SK-N-SH (cell line): Measurements from ENCODE around the gene SH2B3. TPM values are rescaled to one million over a fixed set of nuclear protein-coding genes. Genes with fewer than 3 reads are reported as not detected.

ENCODE experiments used
- CTCF ChIA-PET: fragments of 300-600, 350-600 bp; formaldehyde crosslinking; extraction: SDS; loops from one replicate; lab custom pipeline; 2021; lab: Yijun Ruan, JAX
- POLR2A ChIA-PET: fragments of 350-600 bp; sonication (Branson Sonifier 250); formaldehyde crosslinking; extraction: SDS; loops from one replicate; lab custom pipeline; 2020; ENCODE audit warnings: antibody characterized with exemption, inconsistent platforms; lab: Yijun Ruan, JAX
- DNase-seq: peaks from one replicate; pipeline ENCODE4 v3.0.0; 2012
- H2AFZ ChIP-seq: fragments of 200-600 bp; sonication (generic); 2 replicates; pipeline ENCODE4 v1.8.1; 2016; ENCODE audit warnings: antibody characterized with exemption, mild to moderate bottlenecking, low read depth
- H3F3A ChIP-seq: fragments of 200-600 bp; sonication (generic); replicated peaks from 2 replicates; pipeline ENCODE3; 2016; ENCODE audit warnings: antibody characterized with exemption, mild to moderate bottlenecking; ENCODE audit not compliant: insufficient read depth
- H3K27ac ChIP-seq, 2 experiments: fragments of 200-500 bp in 1 of 2; fragments of 200-600 bp in 1 of 2; sonication (Bioruptor generic) in 1 of 2; sonication (generic), shearing (Covaris generic) in 1 of 2; 2 replicates each; pipeline versions ENCODE4 v1.5.1 to v1.6.1; 2014 to 2016; ENCODE audit warnings: low read depth in 2 of 2, inconsistent platforms in 1 of 2, low read length in 1 of 2, mild to moderate bottlenecking in 1 of 2, mixed read lengths in 1 of 2
- H3K27me3 ChIP-seq: fragments of 200-600 bp; sonication (generic), shearing (Covaris generic); 2 replicates; pipeline ENCODE4 v1.6.1; 2016; ENCODE audit warnings: mixed run types; ENCODE audit not compliant: insufficient read depth
- H3K36me3 ChIP-seq, 2 experiments: fragments of 200-500 bp in 1 of 2; fragments of 200-600 bp in 1 of 2; sonication (Bioruptor generic) in 1 of 2; sonication (generic) in 1 of 2; replicated peaks in 1 of 2; 2 replicates each; pipeline versions ENCODE3 to v1.5.1; 2014 to 2016; ENCODE audit warnings: low read length in 1 of 2, mild to moderate bottlenecking in 1 of 2; ENCODE audit not compliant: insufficient read depth in 2 of 2, control insufficient read depth in 1 of 2
- H3K4me1 ChIP-seq, 2 experiments: fragments of 200-500 bp in 1 of 2; fragments of 200-600 bp in 1 of 2; sonication (Bioruptor generic) in 1 of 2; sonication (generic), shearing (Covaris generic) in 1 of 2; 2 replicates each; pipeline versions ENCODE4 v1.5.1 to v1.6.1; 2014 to 2016; ENCODE audit warnings: low read depth in 1 of 2, low read length in 1 of 2, mixed run types in 1 of 2; ENCODE audit not compliant: insufficient read depth in 2 of 2, control insufficient read depth in 1 of 2
- H3K4me2 ChIP-seq: fragments of 200-600 bp; sonication (generic), shearing (Covaris generic); 2 replicates; pipeline ENCODE4 v1.6.1; 2017; ENCODE audit warnings: mixed run types
- H3K4me3 ChIP-seq, 2 experiments: fragments of 200-500 bp in 1 of 2; fragments of 200-600 bp in 1 of 2; sonication (Bioruptor generic) in 1 of 2; sonication (generic), shearing (Covaris generic) in 1 of 2; 2 replicates each; pipeline versions ENCODE4 v1.5.1 to v1.8.1; 2014 to 2016; ENCODE audit warnings: low read depth in 2 of 2, inconsistent platforms in 1 of 2, low read length in 1 of 2, mild to moderate bottlenecking in 1 of 2, mixed read lengths in 1 of 2, moderate library complexity in 1 of 2
- H3K79me2 ChIP-seq: fragments of 200-600 bp; sonication (generic); 2 replicates; pipeline ENCODE4 v1.8.1; 2017; ENCODE audit warnings: mild to moderate bottlenecking; ENCODE audit not compliant: insufficient read depth
- H3K9ac ChIP-seq: fragments of 200-600 bp; sonication (generic); 2 replicates; pipeline ENCODE4 v1.6.1; 2017; ENCODE audit warnings: mixed run types
- H3K9me2 ChIP-seq: fragments of 200-600 bp; sonication (generic); 2 replicates; pipeline ENCODE4 v1.6.1; 2017; ENCODE audit warnings: mixed run types
- H3K9me3 ChIP-seq: fragments of 200-600 bp; sonication (generic); 2 replicates; pipeline ENCODE4 v1.6.1; 2017; ENCODE audit warnings: mixed run types, mild to moderate bottlenecking, moderate library complexity
- H4K20me1 ChIP-seq: fragments of 200-600 bp; sonication (generic); 2 replicates; pipeline ENCODE4 v1.6.1; 2017; ENCODE audit warnings: mild to moderate bottlenecking, mixed run types; ENCODE audit not compliant: insufficient read depth
- ELF1 ChIP-seq: IDR thresholded peaks from 2 replicates; pipeline ENCODE4 v1.4.0; 2012
- FOSL2 ChIP-seq: IDR thresholded peaks from 2 replicates; pipeline ENCODE4 v1.4.0; 2012; ENCODE audit warnings: low read depth, mild to moderate bottlenecking, moderate library complexity, borderline replicate concordance
- GATA2 ChIP-seq: sonication (generic); formaldehyde crosslinking; IDR thresholded peaks from 2 replicates; pipeline ENCODE4 v1.5.0; 2020; ENCODE audit warnings: mild to moderate bottlenecking, missing genetic modification reagents
- MEF2A ChIP-seq: IDR thresholded peaks from 2 replicates; pipeline ENCODE4 v1.4.0; 2012; ENCODE audit warnings: low read depth, borderline replicate concordance
- MXI1 ChIP-seq: IDR thresholded peaks from 2 replicates; pipeline ENCODE4 v1.6.1; 2012; ENCODE audit warnings: mild to moderate bottlenecking, low read depth, low read length, improper control_type of control experiment
- REST ChIP-seq: IDR thresholded peaks from 2 replicates; pipeline ENCODE4 v1.6.1; 2012; ENCODE audit warnings: mild to moderate bottlenecking, low read depth, low read length, moderate library complexity
- RFX5 ChIP-seq: IDR thresholded peaks from 2 replicates; pipeline ENCODE4 v1.6.1; 2012; ENCODE audit warnings: mild to moderate bottlenecking, improper control_type of control experiment, low read length
- RXRA ChIP-seq: IDR thresholded peaks from 2 replicates; pipeline ENCODE4 v1.4.0; 2012; ENCODE audit warnings: low read depth, mild to moderate bottlenecking, borderline replicate concordance
- SMC3 ChIP-seq: IDR thresholded peaks from 2 replicates; pipeline ENCODE4 v1.6.1; 2012; ENCODE audit warnings: low read depth, low read length, improper control_type of control experiment
- TCF12 ChIP-seq: IDR thresholded peaks from 2 replicates; pipeline ENCODE4 v1.4.0; 2012
- TEAD4 ChIP-seq: IDR thresholded peaks from 2 replicates; pipeline ENCODE4 v1.4.0; 2012; ENCODE audit warnings: mild to moderate bottlenecking, borderline replicate concordance; ENCODE audit not compliant: insufficient read depth
- YY1 ChIP-seq: IDR thresholded peaks from 2 replicates; pipeline ENCODE4 v1.4.0; 2012; ENCODE audit warnings: low read depth, mild to moderate bottlenecking
- WGBS: methylation state at CpG from one replicate; pipeline ENCODE4 v1.1.6; 2017; ENCODE audit warnings: low lambda C conversion rate; 5-methylcytosine and 5-hydroxymethylcytosine counted together
- polyA plus RNA-seq, 3 experiments: library from polyadenylated mRNA; depleted of rRNA; stranded (reverse); fragments of >200 nt; gene quantifications; 2 replicates each; pipeline ENCODE4 v1.2.3, GENCODE V29; 2012
- TF ChIP-seq, protein P1 (sequence below): IDR thresholded peaks from 2 replicates; pipeline ENCODE4 v1.4.0; 2012; ENCODE audit warnings: low read depth, borderline replicate concordance
- TF ChIP-seq, protein P2 (sequence below): fragments of 200-600 bp; sonication (generic); IDR thresholded peaks from 2 replicates; pipeline ENCODE4 v1.6.1; 2017; ENCODE audit warnings: antibody characterized with exemption, mild to moderate bottlenecking, moderate library complexity

SH2B3 gene
- polyA plus RNA-seq, 1 of the 3 experiments (the other 2 are of a cell fraction): 15.6 TPM

DNA sequence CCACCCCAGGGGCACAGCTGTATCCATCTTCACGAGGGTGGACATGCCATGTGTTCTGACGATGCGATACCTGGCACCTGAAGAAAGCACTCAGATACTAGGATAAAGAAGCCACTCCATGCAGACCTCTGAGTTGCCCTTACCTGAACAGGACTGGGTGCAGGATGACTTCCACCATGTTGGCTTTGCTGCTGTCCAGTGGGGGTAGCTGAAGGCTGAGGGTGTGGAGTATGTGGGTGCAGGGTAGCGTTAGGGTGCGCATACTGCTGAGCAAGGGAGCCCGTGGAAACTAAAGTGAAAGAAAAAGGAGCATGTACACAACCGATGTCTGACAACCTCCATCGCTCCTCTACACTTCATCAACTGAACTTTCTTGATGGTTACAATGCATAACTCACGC is 51.3 kb downstream of the SH2B3 start:
- no peaks in the 10 kb centered on the region for H3K27me3 ChIP-seq
- peaks cover 9% of the 10 kb centered on the region; the same call in 1 of the 2 replicates for H4K20me1 ChIP-seq
- H3K79me2 ChIP-seq: peaks cover 45% of the 10 kb centered on the region
- H3K9ac ChIP-seq: no peak overlapping the region
- no peaks in the 10 kb centered on the region; the same call in 1 of the 2 replicates for H3K9me2 ChIP-seq
- no peak overlapping the region; a peak in 1 of 4 replicates for H3K27ac ChIP-seq
- DNase-seq: no peak
- peaks cover 43% of the 10 kb centered on the region for H3F3A ChIP-seq
- no peak overlapping the region for H2AFZ ChIP-seq
- H3K9me3 ChIP-seq: no peaks in the 10 kb centered on the region
- no peak overlapping the region for H3K4me3 ChIP-seq
- POLR2A ChIA-PET: no interaction called here
- TF ChIP-seq, protein P1, sequence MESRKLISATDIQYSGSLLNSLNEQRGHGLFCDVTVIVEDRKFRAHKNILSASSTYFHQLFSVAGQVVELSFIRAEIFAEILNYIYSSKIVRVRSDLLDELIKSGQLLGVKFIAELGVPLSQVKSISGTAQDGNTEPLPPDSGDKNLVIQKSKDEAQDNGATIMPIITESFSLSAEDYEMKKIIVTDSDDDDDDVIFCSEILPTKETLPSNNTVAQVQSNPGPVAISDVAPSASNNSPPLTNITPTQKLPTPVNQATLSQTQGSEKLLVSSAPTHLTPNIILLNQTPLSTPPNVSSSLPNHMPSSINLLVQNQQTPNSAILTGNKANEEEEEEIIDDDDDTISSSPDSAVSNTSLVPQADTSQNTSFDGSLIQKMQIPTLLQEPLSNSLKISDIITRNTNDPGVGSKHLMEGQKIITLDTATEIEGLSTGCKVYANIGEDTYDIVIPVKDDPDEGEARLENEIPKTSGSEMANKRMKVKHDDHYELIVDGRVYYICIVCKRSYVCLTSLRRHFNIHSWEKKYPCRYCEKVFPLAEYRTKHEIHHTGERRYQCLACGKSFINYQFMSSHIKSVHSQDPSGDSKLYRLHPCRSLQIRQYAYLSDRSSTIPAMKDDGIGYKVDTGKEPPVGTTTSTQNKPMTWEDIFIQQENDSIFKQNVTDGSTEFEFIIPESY: no peak
- TF ChIP-seq RXRA (no peak), GATA2 (CRISPR knock-in tag) (no peak), FOSL2 (no peak), MEF2A (no peak), MXI1 (no peak), YY1 (no peak), ELF1 (no peak), TEAD4 (no peak), SMC3 (no peak), REST (no peak), RFX5 (no peak), TCF12 (no peak)
- TF ChIP-seq, protein P2, sequence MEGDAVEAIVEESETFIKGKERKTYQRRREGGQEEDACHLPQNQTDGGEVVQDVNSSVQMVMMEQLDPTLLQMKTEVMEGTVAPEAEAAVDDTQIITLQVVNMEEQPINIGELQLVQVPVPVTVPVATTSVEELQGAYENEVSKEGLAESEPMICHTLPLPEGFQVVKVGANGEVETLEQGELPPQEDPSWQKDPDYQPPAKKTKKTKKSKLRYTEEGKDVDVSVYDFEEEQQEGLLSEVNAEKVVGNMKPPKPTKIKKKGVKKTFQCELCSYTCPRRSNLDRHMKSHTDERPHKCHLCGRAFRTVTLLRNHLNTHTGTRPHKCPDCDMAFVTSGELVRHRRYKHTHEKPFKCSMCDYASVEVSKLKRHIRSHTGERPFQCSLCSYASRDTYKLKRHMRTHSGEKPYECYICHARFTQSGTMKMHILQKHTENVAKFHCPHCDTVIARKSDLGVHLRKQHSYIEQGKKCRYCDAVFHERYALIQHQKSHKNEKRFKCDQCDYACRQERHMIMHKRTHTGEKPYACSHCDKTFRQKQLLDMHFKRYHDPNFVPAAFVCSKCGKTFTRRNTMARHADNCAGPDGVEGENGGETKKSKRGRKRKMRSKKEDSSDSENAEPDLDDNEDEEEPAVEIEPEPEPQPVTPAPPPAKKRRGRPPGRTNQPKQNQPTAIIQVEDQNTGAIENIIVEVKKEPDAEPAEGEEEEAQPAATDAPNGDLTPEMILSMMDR: no peak
- CTCF ChIA-PET: interaction anchor here (0.8 to 28.3 kb wide), 3 partner anchors 56 to 216 kb away, joined by 3 to 618 read pairs (median 4); partner anchors contain the start of gene SH2B3
- peaks cover 52 to 66% of the 10 kb centered on the region in 2 experiments for H3K36me3 ChIP-seq
- H3K4me2 ChIP-seq: no peak overlapping the region
- WGBS: 98% methylated on average over 6 of the region's 9 CpGs
- peaks cover 9 to 27% of the 10 kb centered on the region in 2 experiments for H3K4me1 ChIP-seq
